IMR-90 (cell line): Measurements from ENCODE around the gene ANAPC5. TPM values are rescaled to one million over a fixed set of nuclear protein-coding genes. Genes with fewer than 3 reads are reported as not detected.

Source experiments
- ATAC-seq: fragments of 200-7000 bp; cut with Tn5 transposase; 2 replicates; pipeline ENCODE4 v1.9.1; 2020; ENCODE audit warnings: low read depth, mild to moderate bottlenecking, moderate library complexity
- BruUV-seq: library from RNA; stranded (reverse); fragments of 400-500 nt; replicated peaks from 2 replicates; lab custom pipeline; 2021; lab: Mats Ljungman, UMichigan
- CTCF ChIA-PET: fragments of 300-600 bp; formaldehyde crosslinking; extraction: SDS; loops from one replicate; lab custom pipeline; 2021; ENCODE audit warnings: antibody characterized with exemption; lab: Yijun Ruan, JAX
- POLR2A ChIA-PET: fragments of 300-600 bp; sonication (Branson Sonifier 250); formaldehyde crosslinking; loops from one replicate; lab custom pipeline; 2022; ENCODE audit warnings: antibody characterized with exemption; ENCODE audit not compliant: unreplicated experiment; lab: Charles Lee
- DNase-seq: peaks from one replicate; pipeline ENCODE4 v3.0.0; 2013
- H2AFZ ChIP-seq: replicated peaks from 2 replicates; pipeline ENCODE3; 2013; ENCODE audit warnings: low read length, mild to moderate bottlenecking; ENCODE audit not compliant: poor library complexity
- H2AK5ac ChIP-seq: 2 replicates; pipeline ENCODE4 v1.6.1; 2013; ENCODE audit warnings: low read depth, low read length, inconsistent platforms
- H2AK9ac ChIP-seq: replicated peaks from 2 replicates; pipeline ENCODE3; 2013; ENCODE audit warnings: mild to moderate bottlenecking, low read depth, low read length, moderate library complexity; ENCODE audit not compliant: poor library complexity
- H2BK120ac ChIP-seq: 2 replicates; pipeline ENCODE4 v1.6.1; 2013; ENCODE audit warnings: low read depth, low read length, inconsistent platforms
- H2BK15ac ChIP-seq: 3 replicates; pipeline ENCODE4 v1.6.1; 2013; ENCODE audit warnings: low read depth, low read length, inconsistent platforms
- H2BK20ac ChIP-seq: 2 replicates; pipeline ENCODE4 v1.6.1; 2013; ENCODE audit warnings: low read depth, mild to moderate bottlenecking, inconsistent platforms, low read length, moderate library complexity
- H2BK5ac ChIP-seq: 2 replicates; pipeline ENCODE4 v1.6.1; 2013; ENCODE audit warnings: mild to moderate bottlenecking, low read depth, low read length, inconsistent platforms; ENCODE audit not compliant: poor library complexity, severe bottlenecking
- H3K14ac ChIP-seq: replicated peaks from 2 replicates; pipeline ENCODE4 v1.6.1; 2013; ENCODE audit warnings: low read depth, low read length, inconsistent platforms
- H3K18ac ChIP-seq: 2 replicates; pipeline ENCODE4 v1.6.1; 2013; ENCODE audit warnings: low read depth, low read length, control low read depth
- H3K23ac ChIP-seq: 2 replicates; pipeline ENCODE4 v1.6.1; 2013; ENCODE audit warnings: low read depth, low read length, inconsistent platforms
- H3K27ac ChIP-seq: 2 replicates; pipeline ENCODE4 v1.5.1; 2013; ENCODE audit warnings: mild to moderate bottlenecking, control low read depth, low read length; ENCODE audit not compliant: insufficient read depth
- H3K27me3 ChIP-seq: 2 replicates; pipeline ENCODE4 v1.6.1; 2013; ENCODE audit warnings: low read length; ENCODE audit not compliant: control insufficient read depth, insufficient read depth
- H3K36me3 ChIP-seq: 2 replicates; pipeline ENCODE4 v1.6.1; 2013; ENCODE audit warnings: low read length, mixed read lengths; ENCODE audit not compliant: control insufficient read depth, insufficient read depth
- H3K4ac ChIP-seq: 2 replicates; pipeline ENCODE4 v1.6.1; 2013; ENCODE audit warnings: low read depth, low read length, inconsistent platforms
- H3K4me1 ChIP-seq: 2 replicates; pipeline ENCODE4 v1.6.1; 2013; ENCODE audit warnings: low read length, mixed read lengths; ENCODE audit not compliant: control insufficient read depth, insufficient read depth
- H3K4me2 ChIP-seq: 2 replicates; pipeline ENCODE4 v1.6.1; 2013; ENCODE audit warnings: low read depth, mild to moderate bottlenecking, control low read depth, low read length, moderate library complexity
- H3K4me3 ChIP-seq: 2 replicates; pipeline ENCODE4 v1.5.1; 2013; ENCODE audit warnings: low read depth, mild to moderate bottlenecking, control low read depth, low read length, moderate library complexity; ENCODE audit not compliant: insufficient read depth
- H3K56ac ChIP-seq: 2 replicates; pipeline ENCODE4 v1.6.1; 2013; ENCODE audit warnings: low read length, inconsistent platforms; ENCODE audit not compliant: insufficient read depth; ENCODE audit errors: extremely low read depth
- H3K79me1 ChIP-seq, 2 experiments: 2 replicates each; pipeline ENCODE4 v1.6.1; 2013; ENCODE audit warnings: low read length in 2 of 2, inconsistent platforms in 1 of 2, low read depth in 1 of 2
- H3K9ac ChIP-seq: 2 replicates; pipeline ENCODE4 v1.6.1; 2013; ENCODE audit warnings: low read depth, low read length, control low read depth
- H3K9me1 ChIP-seq: 2 replicates; pipeline ENCODE4 v1.6.1; 2013; ENCODE audit warnings: low read length, inconsistent platforms; ENCODE audit not compliant: insufficient read depth
- H3K9me3 ChIP-seq: 2 replicates; pipeline ENCODE4 v1.6.1; 2013; ENCODE audit warnings: low read length; ENCODE audit not compliant: control insufficient read depth, insufficient read depth
- H4K20me1 ChIP-seq: 2 replicates; pipeline ENCODE4 v1.6.1; 2013; ENCODE audit warnings: low read length, inconsistent platforms; ENCODE audit not compliant: insufficient read depth
- H4K5ac ChIP-seq: 2 replicates; pipeline ENCODE4 v1.6.1; 2013; ENCODE audit warnings: mild to moderate bottlenecking, low read depth, low read length, control low read depth
- H4K8ac ChIP-seq, 2 experiments: 2 replicates each; pipeline ENCODE4 v1.6.1; 2013; ENCODE audit warnings: low read depth in 2 of 2, low read length in 2 of 2, control low read depth in 1 of 2, inconsistent platforms in 1 of 2
- H4K91ac ChIP-seq: 2 replicates; pipeline ENCODE4 v1.6.1; 2013; ENCODE audit warnings: low read depth, low read length, inconsistent platforms; ENCODE audit not compliant: insufficient read depth
- BHLHE40 ChIP-seq: fragments of 150-350 bp; IDR thresholded peaks from 2 replicates; pipeline ENCODE4 v1.6.1; 2016; ENCODE audit warnings: mild to moderate bottlenecking, low read depth, low read length
- CHD1 ChIP-seq: IDR thresholded peaks from 2 replicates; pipeline ENCODE4 v1.6.1; 2012; ENCODE audit warnings: low read depth, low read length, improper control_type of control experiment
- CTCF ChIP-seq: conservative IDR thresholded peaks from 2 replicates; pipeline ENCODE4 v1.5.1; 2012; ENCODE audit warnings: mild to moderate bottlenecking, low read depth, low read length, improper control_type of control experiment
- ELK1 ChIP-seq: fragments of 150-350 bp; IDR thresholded peaks from 2 replicates; pipeline ENCODE4 v1.6.1; 2016; ENCODE audit warnings: low read depth, mild to moderate bottlenecking, low read length, moderate library complexity, borderline replicate concordance
- FOS ChIP-seq: fragments of 150-350 bp; IDR thresholded peaks from 2 replicates; pipeline ENCODE4 v1.6.1; 2016; ENCODE audit warnings: low read depth, low read length
- MAFK ChIP-seq: IDR thresholded peaks from 2 replicates; pipeline ENCODE4 v1.6.1; 2012; ENCODE audit warnings: low read depth, low read length, improper control_type of control experiment
- MXI1 ChIP-seq: IDR thresholded peaks from 2 replicates; pipeline ENCODE4 v1.6.1; 2012; ENCODE audit warnings: low read depth, mild to moderate bottlenecking, low read length, moderate library complexity, borderline replicate concordance
- POLR2A ChIP-seq: IDR thresholded peaks from 2 replicates; pipeline ENCODE4 v1.6.1; 2012; ENCODE audit warnings: mild to moderate bottlenecking, low read depth, low read length
- RAD21 ChIP-seq: IDR thresholded peaks from 2 replicates; pipeline ENCODE4 v1.6.1; 2012; ENCODE audit warnings: low read length, improper control_type of control experiment
- RCOR1 ChIP-seq: IDR thresholded peaks from 2 replicates; pipeline ENCODE4 v1.6.1; 2012; ENCODE audit warnings: mild to moderate bottlenecking, low read length, improper control_type of control experiment; ENCODE audit not compliant: insufficient replicate concordance
- RFX5 ChIP-seq: IDR thresholded peaks from 2 replicates; pipeline ENCODE4 v1.8.0; 2012; ENCODE audit warnings: low read depth, mild to moderate bottlenecking, low read length, moderate library complexity
- USF2 ChIP-seq: fragments of 150-350 bp; IDR thresholded peaks from 2 replicates; pipeline ENCODE4 v1.6.1; 2017; ENCODE audit warnings: mild to moderate bottlenecking, antibody characterized with exemption, low read length, low read depth
- WGBS, 2 experiments: methylation state at CpG; one replicate each; pipeline versions ENCODE4 v1.1.5 to v1.1.7; 2013; ENCODE audit warnings: missing lambda C conversion rate in 2 of 2; ENCODE audit not compliant: insufficient read length in 1 of 2; ENCODE audit errors: extremely low coverage in 2 of 2; 5-methylcytosine and 5-hydroxymethylcytosine counted together
- dilution Hi-C: fragments of 300-500 bp; cut with HindIII; formaldehyde crosslinking; loops from one replicate; pipeline ENCODE4 v1.14.3; 2018; ENCODE audit warnings: low sequenced_read_pairs; ENCODE audit not compliant: unreplicated experiment
- in situ Hi-C: fragments of 300-500 bp; cut with MboI; formaldehyde crosslinking; loops from 3 replicates; pipeline ENCODE4 v1.14.3; 2019; ENCODE audit warnings: low sequenced_read_pairs, inconsistent platforms, mixed read lengths
- intact Hi-C: fragments of 100-400 bp; cut with micrococcal nuclease; formaldehyde crosslinking; loops from 2 replicates; pipeline ENCODE4 v1.10.0; 2022
- polyA plus RNA-seq, 3 experiments: library from polyadenylated mRNA; depleted of rRNA; stranded (reverse); fragments of >200 nt; gene quantifications; 2 replicates each; pipeline ENCODE4 v1.2.3, GENCODE V29; 2012; ENCODE audit warnings: low replicate concordance in 1 of 3
- total RNA-seq: library from RNA; depleted of rRNA; stranded (reverse); fragments of >200 nt; gene quantifications from 2 replicates; pipeline ENCODE4 v1.2.3, GENCODE V29; 2012

ANAPC5 gene
- total and polyA plus RNA-seq, 2 of the 4 experiments (the other 2 are of a cell fraction): 157 to 211 TPM

GRCh38 chr12:121391619-121392324 lies 39.6 kb upstream of the ANAPC5 start:
- ATAC-seq (no peak; the same call in 1 of the 2 replicates), DNase-seq (peak; percentile 61)
- Histone ChIP-seq H3K79me1 (no peaks in the 10 kb centered on the region), H3K4me2 (peak overlapping the region; percentile 5), H2AK5ac (no peak overlapping the region), H2BK15ac (no peak overlapping the region), H3K18ac (no peak overlapping the region), H4K8ac (peak overlapping the region in 1 of 2 experiments; percentile 27; a peak in 1 of 4 replicates), H2BK120ac (no peak overlapping the region), H2AFZ (peak overlapping the region; percentile 83), H3K56ac (no peak overlapping the region), H3K14ac (no peak overlapping the region), H3K4me3 (no peak overlapping the region), H2AK9ac (no peak overlapping the region), H3K9me3 (no peaks in the 10 kb centered on the region), H3K4me1 (peaks cover 5% of the 10 kb centered on the region), H2BK5ac (no peak overlapping the region), H3K36me3 (no peaks in the 10 kb centered on the region), H3K27me3 (no peaks in the 10 kb centered on the region), H3K23ac (no peak overlapping the region), H4K20me1 (no peaks in the 10 kb centered on the region), H3K4ac (peak overlapping the region; percentile 58; the same call in 1 of the 2 replicates), H3K27ac (no peak overlapping the region), H2BK20ac (no peak overlapping the region), H3K9me1 (peaks cover 6% of the 10 kb centered on the region; the same call in 1 of the 2 replicates), H3K9ac (no peak overlapping the region), H4K5ac (peak overlapping the region; percentile 42; the same call in 1 of the 2 replicates), H4K91ac (no peak overlapping the region)
- no peak for TF ChIP-seq MXI1
- TF ChIP-seq FOS: no peak
- TF ChIP-seq MAFK: no peak
- no peak for TF ChIP-seq BHLHE40
- no peak for TF ChIP-seq CHD1
- TF ChIP-seq RCOR1: no peak
- no peak for TF ChIP-seq POLR2A
- no peak for TF ChIP-seq USF2
- TF ChIP-seq ELK1: no peak
- TF ChIP-seq RAD21: no peak
- no peak for TF ChIP-seq CTCF
- no peak for TF ChIP-seq RFX5
- intact Hi-C loops: no loop called here
- BruUV-seq: no TSS peak
- WGBS, 2 experiments: 50% methylated on average over 1 of the region's 10 CpGs; no CpG with 5 or more reads in 1 of the 2 experiments
- CTCF ChIA-PET: interaction anchor here (0.6 to 1.0 kb wide), 4 partner anchors 10 to 479 kb away, joined by 3 to 5 read pairs (median 3); no protein-coding TSS in a partner anchor
- dilution Hi-C loops: no loop called here
- in situ Hi-C loops: loop anchor here (5.0 kb wide), 1 partner anchor 39 kb away; the partner anchor contains the start of gene ANAPC5
- POLR2A ChIA-PET: no interaction called here
